Effector memory CD4-positive, alpha-beta T cell (primary cell): ENCODE measurements around the gene RSBN1.

Experiments used
- DNase-seq, 3 donors: peaks; one replicate each; pipeline ENCODE4 v3.0.0-alpha.2; 2020
- H3K27ac ChIP-seq: 2 replicates; pipeline ENCODE4 v1.7.0; 2013; ENCODE audit warnings: mild to moderate bottlenecking, low read length, moderate library complexity; ENCODE audit not compliant: insufficient read depth, poor library complexity, severe bottlenecking
- H3K27me3 ChIP-seq: replicated peaks from 2 replicates; pipeline ENCODE4 v1.7.0; 2013; ENCODE audit warnings: mild to moderate bottlenecking, low read length; ENCODE audit not compliant: insufficient read depth, control insufficient read depth, poor library complexity, severe bottlenecking
- H3K36me3 ChIP-seq: 2 replicates; pipeline ENCODE4 v1.7.0; 2013; ENCODE audit warnings: mild to moderate bottlenecking, low read length, moderate library complexity; ENCODE audit not compliant: control insufficient read depth, insufficient read depth
- H3K4me1 ChIP-seq: 2 replicates; pipeline ENCODE4 v1.7.0; 2013; ENCODE audit warnings: low read length, mild to moderate bottlenecking; ENCODE audit not compliant: control insufficient read depth, insufficient read depth, poor library complexity, severe bottlenecking
- H3K4me3 ChIP-seq: 2 replicates; pipeline ENCODE4 v1.7.0; 2013; ENCODE audit warnings: low read length, low read depth, mild to moderate bottlenecking; ENCODE audit not compliant: insufficient read depth, poor library complexity, severe bottlenecking
- H3K9me3 ChIP-seq: 2 replicates; pipeline ENCODE4 v1.7.0; 2013; ENCODE audit warnings: mild to moderate bottlenecking, low read length, moderate library complexity; ENCODE audit not compliant: control insufficient read depth

RSBN1 gene

GRCh38 chr1:113818578-113818977 is 6.3 kb upstream of the RSBN1 start:
- H3K27ac ChIP-seq, result no peak overlapping the region
- H3K36me3 ChIP-seq, result peaks cover 30% of the 10 kb centered on the region
- H3K4me1 ChIP-seq, result no peaks in the 10 kb centered on the region
- DNase-seq, result no peak
- no peaks in the 10 kb centered on the region for H3K27me3 ChIP-seq
- no peak overlapping the region for H3K4me3 ChIP-seq
- H3K9me3 ChIP-seq, result no peaks in the 10 kb centered on the region

- Histone ChIP-seq H3K36me3 (peaks cover 4% of the 10 kb centered on the region), H3K9me3 (no peaks in the 10 kb centered on the region), H3K27ac (peak overlapping the region; percentile 95), H3K4me3 (no peak overlapping the region), H3K4me1 (peaks cover 4% of the 10 kb centered on the region), H3K27me3 (no peaks in the 10 kb centered on the region)
- DNase-seq, result no peak
Observed at GRCh38 chr1:113813218-113813617, 942 bp upstream of the RSBN1 start.

- H3K27me3 ChIP-seq, result no peaks in the 10 kb centered on the region
- peak in 1 of 3 donors; percentile 12 for DNase-seq
- peaks cover 3% of the 10 kb centered on the region for H3K36me3 ChIP-seq
- peak overlapping the region; percentile 77 for H3K4me3 ChIP-seq
- H3K4me1 ChIP-seq, result peaks cover 7% of the 10 kb centered on the region
- H3K27ac ChIP-seq, result peak overlapping the region; percentile 95
- no peaks in the 10 kb centered on the region for H3K9me3 ChIP-seq
Observed at GRCh38 chr1:113812661-113813135, 422 bp upstream of the RSBN1 start.

- Histone ChIP-seq H3K27ac (peak overlapping the region; percentile 95), H3K4me3 (peak overlapping the region; percentile 77), H3K4me1 (peaks cover 7% of the 10 kb centered on the region)
Observed at GRCh38 chr1:113811156-113811887, 954 bp downstream of the RSBN1 start.

GRCh38 chr1:113809670-113810602 is 2.3 kb downstream of the RSBN1 start:
- Histone ChIP-seq H3K27ac (no peak overlapping the region), H3K27me3 (no peaks in the 10 kb centered on the region), H3K4me3 (peak overlapping the region; percentile 77), H3K9me3 (no peaks in the 10 kb centered on the region), H3K36me3 (no peaks in the 10 kb centered on the region), H3K4me1 (peaks cover 7% of the 10 kb centered on the region)
- no peak for DNase-seq

More at GRCh38 chr1:113811156-113811887, 954 bp downstream of the RSBN1 start:
- no peak for DNase-seq
- Histone ChIP-seq H3K9me3 (no peaks in the 10 kb centered on the region), H3K36me3 (peaks cover 3% of the 10 kb centered on the region), H3K27me3 (no peaks in the 10 kb centered on the region)

GRCh38 chr1:113808450-113809195 is 3.7 kb downstream of the RSBN1 start:
- no peak overlapping the region for H3K27ac ChIP-seq
- H3K4me3 ChIP-seq, result peak overlapping the region; percentile 15

GRCh38 chr1:113805639-113806038 is 6.6 kb downstream of the RSBN1 start:
- no peak overlapping the region for H3K4me3 ChIP-seq
- H3K27ac ChIP-seq, result no peak overlapping the region
- H3K27me3 ChIP-seq, result no peaks in the 10 kb centered on the region
- DNase-seq, result no peak
- H3K4me1 ChIP-seq, result peaks cover 12% of the 10 kb centered on the region
- no peaks in the 10 kb centered on the region for H3K9me3 ChIP-seq
- H3K36me3 ChIP-seq, result no peaks in the 10 kb centered on the region

More at GRCh38 chr1:113808450-113809195, 3.7 kb downstream of the RSBN1 start:
- Histone ChIP-seq H3K4me1 (peaks cover 12% of the 10 kb centered on the region), H3K9me3 (no peaks in the 10 kb centered on the region), H3K27me3 (no peaks in the 10 kb centered on the region), H3K36me3 (no peaks in the 10 kb centered on the region)
- DNase-seq, result no peak

GRCh38 chr1:113805256-113805531 is 7.1 kb downstream of the RSBN1 start:
- H3K4me3 ChIP-seq, result no peak overlapping the region

GRCh38 chr1:113804421-113805255 is 7.6 kb downstream of the RSBN1 start:
- Histone ChIP-seq H3K36me3 (no peaks in the 10 kb centered on the region), H3K27ac (no peak overlapping the region), H3K27me3 (no peaks in the 10 kb centered on the region), H3K4me3 (no peak overlapping the region), H3K9me3 (no peaks in the 10 kb centered on the region), H3K4me1 (peaks cover 16% of the 10 kb centered on the region)
- no peak for DNase-seq

More at GRCh38 chr1:113805256-113805531, 7.1 kb downstream of the RSBN1 start:
- DNase-seq, result no peak
- Histone ChIP-seq H3K27me3 (no peaks in the 10 kb centered on the region), H3K9me3 (no peaks in the 10 kb centered on the region), H3K27ac (no peak overlapping the region), H3K36me3 (no peaks in the 10 kb centered on the region), H3K4me1 (peaks cover 15% of the 10 kb centered on the region)
